GM23338 (cell line): ENCODE data around the gene CST1.

ENCODE experiments used
- STAT1 ChIP-seq: IDR thresholded peaks from one replicate; pipeline ENCODE4 v1.6.1; 2016; ENCODE audit warnings: antibody characterized with exemption; ENCODE audit not compliant: unreplicated experiment
- TF ChIP-seq, protein P1 (sequence below), 2 experiments: fragments of 200-600 bp in 1 of 2; sonication (generic) in 1 of 2; conservative IDR thresholded peaks; 2 replicates each; pipeline versions ENCODE4 v1.5.1 to v1.6.1; 2016 to 2017; ENCODE audit warnings: antibody characterized with exemption in 2 of 2, low read depth in 2 of 2, mild to moderate bottlenecking in 2 of 2, moderate library complexity in 1 of 2

DNA sequence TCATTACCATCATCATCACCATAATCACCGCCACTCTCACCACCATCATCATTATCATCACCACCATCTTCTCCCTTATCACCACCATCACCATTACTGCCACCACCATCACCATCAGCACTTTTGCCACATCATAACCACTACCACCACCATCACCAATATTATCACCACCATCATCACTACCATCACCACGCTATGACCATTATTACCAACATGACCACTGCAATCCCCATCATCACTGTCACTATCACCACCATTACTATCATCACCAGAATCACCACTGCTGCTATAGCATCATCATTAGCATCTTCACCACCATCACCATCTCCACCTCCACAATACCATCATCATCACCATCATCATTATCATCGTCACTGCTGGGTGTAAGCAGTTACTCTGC is 25.6 kb downstream of the CST1 start:
- TF ChIP-seq, protein P1, sequence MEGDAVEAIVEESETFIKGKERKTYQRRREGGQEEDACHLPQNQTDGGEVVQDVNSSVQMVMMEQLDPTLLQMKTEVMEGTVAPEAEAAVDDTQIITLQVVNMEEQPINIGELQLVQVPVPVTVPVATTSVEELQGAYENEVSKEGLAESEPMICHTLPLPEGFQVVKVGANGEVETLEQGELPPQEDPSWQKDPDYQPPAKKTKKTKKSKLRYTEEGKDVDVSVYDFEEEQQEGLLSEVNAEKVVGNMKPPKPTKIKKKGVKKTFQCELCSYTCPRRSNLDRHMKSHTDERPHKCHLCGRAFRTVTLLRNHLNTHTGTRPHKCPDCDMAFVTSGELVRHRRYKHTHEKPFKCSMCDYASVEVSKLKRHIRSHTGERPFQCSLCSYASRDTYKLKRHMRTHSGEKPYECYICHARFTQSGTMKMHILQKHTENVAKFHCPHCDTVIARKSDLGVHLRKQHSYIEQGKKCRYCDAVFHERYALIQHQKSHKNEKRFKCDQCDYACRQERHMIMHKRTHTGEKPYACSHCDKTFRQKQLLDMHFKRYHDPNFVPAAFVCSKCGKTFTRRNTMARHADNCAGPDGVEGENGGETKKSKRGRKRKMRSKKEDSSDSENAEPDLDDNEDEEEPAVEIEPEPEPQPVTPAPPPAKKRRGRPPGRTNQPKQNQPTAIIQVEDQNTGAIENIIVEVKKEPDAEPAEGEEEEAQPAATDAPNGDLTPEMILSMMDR (conservative IDR thresholded peaks at IDR 0.05; ENCODE audit: low read depth in 2 of 2), result no peak
- no peak for TF ChIP-seq STAT1
